ENCODE results near the gene AMPH. TPM values are rescaled to one million over a fixed set of nuclear protein-coding genes. Genes with fewer than 3 reads are reported as not detected.
"Not testable (repeated sequence)": the region's sequence is repeated elsewhere in the genome, so short reads cannot be mapped to it uniquely, and the experiment has no call there.

Gene AMPH
- total RNA-seq, 4 donors from 2014 or later, result 2.3 to 14.7 (median 7.2) TPM

- H3K27me3 ChIP-seq, result no peaks in the 10 kb centered on the region
- TF ChIP-seq POLR2A (IDR thresholded peaks at IDR 0.05) (no peak), CTCF (IDR thresholded peaks at IDR 0.05) (no peak), EP300 (IDR thresholded peaks at IDR 0.05) (no peak), POLR2AphosphoS5 (IDR thresholded peaks at IDR 0.05) (no peak)
- no peaks in the 10 kb centered on the region for H3K36me3 ChIP-seq
- 31 to 40% methylated on average over 6 to 11 of the region's 11 CpGs for WGBS, 2 donors (ENCODE audit: low coverage in 1 of 2)
- H3K27ac ChIP-seq, result peak overlapping the region in 1 of 4 donors; percentile 20
- peaks cover 4 to 16% (median 9%) of the 10 kb centered on the region in 3 donors for H3K4me1 ChIP-seq
- no peak overlapping the region for H3K4me3 ChIP-seq
- ATAC-seq, result peak; percentile 57
- H3K9me3 ChIP-seq, result no peaks in the 10 kb centered on the region
Observed at GRCh38 chr7:38584443-38585210, 46.5 kb downstream of the AMPH start.

- H3K36me3 ChIP-seq, result no peaks in the 10 kb centered on the region
- no peak overlapping the region for H3K4me3 ChIP-seq
- no peaks in the 10 kb centered on the region for H3K27me3 ChIP-seq
- no peaks in the 10 kb centered on the region for H3K9me3 ChIP-seq
- peaks cover 4 to 11% (median 9%) of the 10 kb centered on the region in 3 donors for H3K4me1 ChIP-seq
- no peak for ATAC-seq
- TF ChIP-seq EP300 (IDR thresholded peaks at IDR 0.05) (no peak), CTCF (IDR thresholded peaks at IDR 0.05) (no peak), POLR2A (IDR thresholded peaks at IDR 0.05) (no peak), POLR2AphosphoS5 (IDR thresholded peaks at IDR 0.05) (no peak)
- 67 to 73% methylated on average over 3 of the region's 5 CpGs for WGBS, 2 donors (ENCODE audit: low coverage in 1 of 2)
- H3K27ac ChIP-seq, result no peak overlapping the region
Observed at GRCh38 chr7:38580485-38580884, 50.7 kb downstream of the AMPH start.

- no peak for TF ChIP-seq EP300 (IDR thresholded peaks at IDR 0.05)
- no peak for TF ChIP-seq POLR2AphosphoS5 (IDR thresholded peaks at IDR 0.05)
- TF ChIP-seq CTCF (IDR thresholded peaks at IDR 0.05), result no peak
- no peak for TF ChIP-seq POLR2A (IDR thresholded peaks at IDR 0.05)
- H3K36me3 ChIP-seq, result no peaks in the 10 kb centered on the region
- H3K9me3 ChIP-seq, result no peaks in the 10 kb centered on the region
- no peak for ATAC-seq
- no peak overlapping the region for H3K27ac ChIP-seq
- WGBS, 2 donors (ENCODE audit: low coverage in 1 of 2), result 47 to 63% methylated on average over 2 to 4 of the region's 5 CpGs
- no peak overlapping the region for H3K4me3 ChIP-seq
- H3K27me3 ChIP-seq, result no peaks in the 10 kb centered on the region
- H3K4me1 ChIP-seq, result no peaks in the 10 kb centered on the region
Observed at GRCh38 chr7:38574086-38574485, 57.1 kb downstream of the AMPH start.

GRCh38 chr7:38571620-38572019, 59.6 kb downstream of the AMPH start:
- H3K36me3 ChIP-seq, H3K9me3 ChIP-seq, H3K27ac ChIP-seq, H3K27me3 ChIP-seq, ATAC-seq, H3K4me1 ChIP-seq, H3K4me3 ChIP-seq: not testable (repeated sequence)
- 69 to 89% methylated on average over 2 of the region's 2 CpGs for WGBS, 2 donors (ENCODE audit: low coverage in 1 of 2)

- WGBS, 2 donors (ENCODE audit: low coverage in 1 of 2), result 89 to 91% methylated on average over 2 of the region's 2 CpGs
- no peaks in the 10 kb centered on the region for H3K9me3 ChIP-seq
Observed at GRCh38 chr7:38568497-38568896, 62.7 kb downstream of the AMPH start.

More at GRCh38 chr7:38568497-38568896, 62.7 kb downstream of the AMPH start:
- Histone ChIP-seq H3K27me3 (no peaks in the 10 kb centered on the region), H3K36me3 (no peaks in the 10 kb centered on the region), H3K27ac (no peak overlapping the region), H3K4me1 (no peaks in the 10 kb centered on the region), H3K4me3 (no peak overlapping the region)
- ATAC-seq, result no peak
- no peak for TF ChIP-seq POLR2A (IDR thresholded peaks at IDR 0.05)
- no peak for TF ChIP-seq EP300 (IDR thresholded peaks at IDR 0.05)
- TF ChIP-seq POLR2AphosphoS5 (IDR thresholded peaks at IDR 0.05), result no peak
- TF ChIP-seq CTCF (IDR thresholded peaks at IDR 0.05), result no peak

Data from gastroesophageal sphincter (tissue), 4 donors.